ENCODE data around the gene MAGT1.

MAGT1 gene

DNA sequence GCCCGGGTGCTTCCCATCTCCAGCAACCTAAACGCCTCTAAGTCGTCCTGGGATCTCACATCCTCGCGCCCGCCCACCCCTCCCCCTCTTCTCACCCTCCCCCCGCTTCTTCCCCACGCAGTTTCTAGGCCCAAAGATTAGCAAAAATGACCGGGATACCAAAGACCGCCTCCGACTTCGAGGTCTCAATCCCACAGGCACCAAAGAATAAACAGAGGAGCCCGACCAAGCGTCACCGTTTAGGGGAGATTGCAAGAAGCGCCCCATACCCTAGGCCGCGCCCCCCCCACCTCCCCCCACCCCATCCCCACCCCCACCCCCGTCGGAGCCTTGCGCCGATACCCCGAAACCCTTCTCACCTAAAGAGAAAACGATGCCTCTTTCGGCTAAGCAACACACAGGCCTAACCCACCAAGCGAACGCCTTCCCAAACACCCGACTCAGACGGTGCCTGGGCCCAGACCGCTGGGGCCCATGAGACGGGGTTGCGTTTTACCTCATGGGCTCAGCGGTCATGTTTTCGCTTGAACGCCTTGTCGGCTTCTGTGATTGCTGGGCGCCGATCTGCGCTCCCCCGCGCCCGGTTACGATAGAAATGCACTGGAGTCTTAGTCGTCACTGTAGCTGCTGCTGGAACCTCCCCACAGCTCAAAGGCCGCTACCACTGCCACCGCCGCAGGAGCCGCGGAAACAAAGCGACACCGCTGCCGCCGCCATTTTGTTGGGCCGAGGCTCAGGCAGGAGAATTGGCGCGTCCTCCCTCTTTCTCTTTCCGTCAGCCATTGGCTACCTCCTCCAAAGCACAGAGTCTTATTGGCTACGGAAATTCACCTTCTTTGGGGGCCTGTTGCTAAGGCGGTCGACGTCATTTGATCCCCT is 109.5 kb downstream of the MAGT1 start, which contains the start of gene ATRX:
Gene ATRX (minus strand): TSS at position 731 of the 879 bp plus-strand sequence. CDS start 215 bp downstream, at position 516.
- Mint-ChIP-seq H3K27ac (peak within 1 kb of the TSS; percentile 100), H3K4me1 (peaks cover 8% of the 10 kb centered on the region), H3K27me3 (ENCODE audit: low read depth, poor library complexity) (no peaks in the 10 kb centered on the region), H3K36me3 (ENCODE audit: low read depth) (peaks cover 14% of the 10 kb centered on the region), H3K9me3 (peaks cover 45% of the 10 kb centered on the region), H3K4me3 (peak within 1 kb of the TSS; percentile 98)
- no peak for TF ChIP-seq CTCF (IDR thresholded peaks at IDR 0.05)
- peak; percentile 66 for DNase-seq

GRCh38 chrX:77779695-77780094 is 115.5 kb downstream of the MAGT1 start:
- DNase-seq = no peak
- Mint-ChIP-seq H3K4me3 (no peak overlapping the region), H3K27ac (no peak overlapping the region), H3K27me3 (ENCODE audit: low read depth, poor library complexity) (no peaks in the 10 kb centered on the region), H3K4me1 (peaks cover 7% of the 10 kb centered on the region), H3K9me3 (peaks cover 67% of the 10 kb centered on the region), H3K36me3 (ENCODE audit: low read depth) (peaks cover 50% of the 10 kb centered on the region)
- no peak for TF ChIP-seq CTCF (IDR thresholded peaks at IDR 0.05)

GRCh38 chrX:77776659-77777058 is 118.6 kb downstream of the MAGT1 start:
- Mint-ChIP-seq H3K27ac (no peak overlapping the region), H3K36me3 (ENCODE audit: low read depth) (peaks cover 65% of the 10 kb centered on the region)

More at GRCh38 chrX:77776659-77777058, 118.6 kb downstream of the MAGT1 start:
- peaks cover 73% of the 10 kb centered on the region for H3K9me3 Mint-ChIP-seq
- H3K27me3 Mint-ChIP-seq (ENCODE audit: low read depth, poor library complexity) = no peaks in the 10 kb centered on the region
- DNase-seq = no peak
- no peak for TF ChIP-seq CTCF (IDR thresholded peaks at IDR 0.05)
- H3K4me3 Mint-ChIP-seq = no peak overlapping the region
- H3K4me1 Mint-ChIP-seq = no peaks in the 10 kb centered on the region

Data from nephron progenitor cell (in vitro differentiated cells).